Measurements from ENCODE around the gene CLDN5. TPM values are rescaled to one million over a fixed set of nuclear protein-coding genes. Genes with fewer than 3 reads are reported as not detected.

Gene CLDN5
- total and polyA plus RNA-seq, 4 donors = 157 to 548 (median 364) TPM

- WGBS, 2 donors = 75 to 77% methylated on average over 3 of the region's 3 CpGs
- peaks cover 10 to 30% (median 13%) of the 10 kb centered on the region in 4 donors for H3K36me3 ChIP-seq (ENCODE audit: control insufficient read depth in 4 of 4, insufficient read depth in 4 of 4, low read length in 4 of 4)
- H3K4me1 ChIP-seq (ENCODE audit: control insufficient read depth in 5 of 5, insufficient read depth in 5 of 5, low read length in 5 of 5) = peaks cover 0 to 21% (median 3%) of the 10 kb centered on the region in 5 donors
- no peak overlapping the region for H3K27ac ChIP-seq (ENCODE audit: low read depth in 1 of 2, low read length in 1 of 2)
- H3K9ac ChIP-seq (ENCODE audit: insufficient read depth in 1 of 2, low read length in 2 of 2) = no peak overlapping the region
- TF ChIP-seq CTCF (IDR thresholded peaks at IDR 0.05; ENCODE audit: control extremely low read depth, extremely low read depth) = no peak
- DNase-seq = no peak
- H3K4me3 ChIP-seq = no peak overlapping the region
- no peak for ATAC-seq (ENCODE audit: insufficient read depth, low FRiP score)
- H3K27me3 ChIP-seq (ENCODE audit: control insufficient read depth in 3 of 3, insufficient read depth in 3 of 3, low read length in 2 of 3) = no peaks in the 10 kb centered on the region
- H3K9me3 ChIP-seq (ENCODE audit: control insufficient read depth in 4 of 4, insufficient read depth in 3 of 4, low read length in 3 of 4) = no peaks in the 10 kb centered on the region
Observed at GRCh38 chr22:19476023-19476422, 48.2 kb downstream of the CLDN5 start.

GRCh38 chr22:19473578-19473977 is 50.6 kb downstream of the CLDN5 start:
- no peak overlapping the region for H3K9ac ChIP-seq (ENCODE audit: insufficient read depth in 1 of 2, low read length in 2 of 2)
- H3K27ac ChIP-seq (ENCODE audit: low read depth in 1 of 2, low read length in 1 of 2) = no peak overlapping the region
- TF ChIP-seq CTCF (IDR thresholded peaks at IDR 0.05; ENCODE audit: control extremely low read depth, extremely low read depth) = no peak
- 88 to 93% methylated on average over 3 of the region's 3 CpGs for WGBS, 2 donors
- no peak overlapping the region for H3K4me3 ChIP-seq
- ATAC-seq (ENCODE audit: insufficient read depth, low FRiP score) (no peak), DNase-seq (no peak)
- H3K9me3 ChIP-seq (ENCODE audit: control insufficient read depth in 4 of 4, insufficient read depth in 3 of 4, low read length in 3 of 4) = no peaks in the 10 kb centered on the region
- H3K36me3 ChIP-seq (ENCODE audit: control insufficient read depth in 4 of 4, insufficient read depth in 4 of 4, low read length in 4 of 4) = peaks cover 18 to 51% (median 22%) of the 10 kb centered on the region in 4 donors
- H3K27me3 ChIP-seq (ENCODE audit: control insufficient read depth in 3 of 3, insufficient read depth in 3 of 3, low read length in 2 of 3) = no peaks in the 10 kb centered on the region
- peaks cover 0 to 10% (median 1%) of the 10 kb centered on the region in 5 donors for H3K4me1 ChIP-seq (ENCODE audit: control insufficient read depth in 5 of 5, insufficient read depth in 5 of 5, low read length in 5 of 5)

Other genes with a start within 250 kb of the CLDN5 start
- gene CLTCL1, start 232.7 kb downstream of the CLDN5 start, total RNA-seq = 1 to 10 TPM; 5.9 to 9.2 TPM
- 1 to 10 TPM; 2.6 to 2.8 TPM for gene CLTCL1, start 232.7 kb downstream of the CLDN5 start, polyA plus RNA-seq
- 10 to 100 TPM; 15.8 to 27.2 TPM for gene HIRA, start 92.7 kb downstream of the CLDN5 start, total RNA-seq
- 10 to 100 TPM in 1 of 2 donors, 1 to 10 TPM in 1; 7.5 to 18.8 TPM for gene HIRA, start 92.7 kb downstream of the CLDN5 start, polyA plus RNA-seq
- 10 to 100 TPM; 17.0 to 34.0 TPM for gene MRPL40, start 91.9 kb downstream of the CLDN5 start, total RNA-seq
- gene MRPL40, start 91.9 kb downstream of the CLDN5 start, polyA plus RNA-seq = 10 to 100 TPM; 30.5 to 61.4 TPM
- gene C22orf39, start 76.7 kb downstream of the CLDN5 start, total RNA-seq = 10 to 100 TPM; 24.2 to 32.3 TPM
- gene C22orf39, start 76.7 kb downstream of the CLDN5 start, polyA plus RNA-seq = 10 to 100 TPM; 24.8 to 39.9 TPM
- gene UFD1, start 45.2 kb downstream of the CLDN5 start, total RNA-seq = 10 to 100 TPM; 23.1 to 67.7 TPM
- gene UFD1, start 45.2 kb downstream of the CLDN5 start, polyA plus RNA-seq = 100 to 1,000 TPM in 1 of 2 donors, 10 to 100 TPM in 1; 72.3 to 111 TPM
- gene CDC45, start 44.5 kb downstream of the CLDN5 start, total RNA-seq = 1 to 10 TPM; 2.1 to 4.0 TPM
- gene CDC45, start 44.5 kb downstream of the CLDN5 start, polyA plus RNA-seq = 1 to 10 TPM; 2.1 to 6.8 TPM
- 10 to 100 TPM; 16.7 to 32.5 TPM for gene SEPTIN5, start 190.1 kb upstream of the CLDN5 start, total RNA-seq
- gene SEPTIN5, start 190.1 kb upstream of the CLDN5 start, polyA plus RNA-seq = 10 to 100 TPM; 10.4 to 11.8 TPM
- gene GP1BB, start 199.1 kb upstream of the CLDN5 start, total RNA-seq = 1 to 10 TPM; 4.0 to 5.5 TPM
- 1 to 10 TPM; 1.9 to 2.8 TPM for gene GP1BB, start 199.1 kb upstream of the CLDN5 start, polyA plus RNA-seq
- 10 to 100 TPM in 1 of 2 donors, 1 to 10 TPM in 1; 3.4 to 19.3 TPM for gene TBX1, start 236.4 kb upstream of the CLDN5 start, total RNA-seq
- 1 to 10 TPM; 2.3 to 5.6 TPM for gene TBX1, start 236.4 kb upstream of the CLDN5 start, polyA plus RNA-seq